ENCODE data around the gene PTMA.

- TF ChIP-seq, protein P1, sequence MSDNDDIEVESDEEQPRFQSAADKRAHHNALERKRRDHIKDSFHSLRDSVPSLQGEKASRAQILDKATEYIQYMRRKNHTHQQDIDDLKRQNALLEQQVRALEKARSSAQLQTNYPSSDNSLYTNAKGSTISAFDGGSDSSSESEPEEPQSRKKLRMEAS (IDR thresholded peaks at IDR 0.05): no peak
- no peak for TF ChIP-seq YY1 (IDR thresholded peaks at IDR 0.05; ENCODE audit: low read depth)
Observed at GRCh38 chr2:231686192-231687100, 21.9 kb upstream of the PTMA start.

Measured in Ishikawa (cell line).